ENCODE results near the gene CHST4. TPM values are rescaled to one million over a fixed set of nuclear protein-coding genes. Genes with fewer than 3 reads are reported as not detected.
"Not testable (repeated sequence)": the region's sequence is repeated elsewhere in the genome, so short reads cannot be mapped to it uniquely, and the experiment has no call there.

The CHST4 gene
- polyA plus RNA-seq, 4 donors = 0.17 to 0.48 (median 0.28) TPM

GRCh38 chr16:71520550-71520949, 5.7 kb upstream of the CHST4 start:
- DNase-seq (ENCODE audit: low read depth in 4 of 4, low spot score in 3 of 4) = no peak

GRCh38 chr16:71524566-71525553, 1.4 kb upstream of the CHST4 start:
- no peak for DNase-seq (ENCODE audit: low read depth in 4 of 4, low spot score in 3 of 4)

DNA sequence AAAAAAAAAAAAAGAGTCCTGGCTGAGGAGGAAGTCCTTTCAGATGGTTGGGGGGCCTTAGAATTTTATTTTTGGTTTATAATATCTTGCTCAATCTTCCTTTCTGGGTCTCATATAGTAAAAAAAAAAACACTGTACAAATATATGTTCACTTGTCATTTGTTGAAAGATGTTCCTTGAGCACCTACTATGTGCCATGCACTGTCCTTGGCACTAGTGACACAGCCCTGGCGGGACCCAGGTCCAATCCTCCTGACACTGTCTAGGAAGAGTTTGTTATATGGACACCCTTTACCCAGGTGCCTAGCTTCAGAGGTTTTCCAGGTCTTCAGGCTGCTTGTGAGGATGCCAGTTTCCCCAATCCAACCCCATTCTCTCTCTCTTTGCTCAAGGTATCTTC, 2.0 kb downstream of the CHST4 start:
- DNase-seq (ENCODE audit: low read depth in 4 of 4, low spot score in 3 of 4) = no peak

- no peak for DNase-seq (ENCODE audit: low read depth in 4 of 4, low spot score in 3 of 4)
Observed at GRCh38 chr16:71528863-71529262, 2.6 kb downstream of the CHST4 start.

DNA sequence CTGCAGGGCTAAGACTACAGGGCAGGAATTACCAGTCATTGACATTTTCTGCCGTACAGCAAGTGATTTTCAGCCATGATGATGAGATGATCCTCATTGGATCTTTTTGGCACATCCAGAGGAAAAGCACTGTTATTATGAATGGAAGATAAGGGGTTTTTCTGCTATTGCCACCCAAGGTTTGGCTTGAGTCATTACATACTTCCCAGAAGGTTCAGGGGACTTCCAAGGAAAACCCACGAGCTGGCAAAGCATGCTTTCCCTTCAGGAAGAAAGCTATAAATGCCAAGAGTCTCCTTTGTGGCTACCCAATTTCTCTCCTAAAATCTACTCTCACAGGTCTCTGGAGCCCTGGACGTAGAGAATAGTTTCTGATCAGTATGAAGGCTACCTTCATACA, 6.1 kb downstream of the CHST4 start:
- DNase-seq (ENCODE audit: low read depth in 4 of 4, low spot score in 3 of 4) = no peak

GRCh38 chr16:71536752-71537499, 10.7 kb downstream of the CHST4 start:
- DNase-seq (ENCODE audit: low read depth in 4 of 4, low spot score in 3 of 4) = no peak

GRCh38 chr16:71537643-71538042, 11.4 kb downstream of the CHST4 start:
- peak in 2 of 4 donors; percentile 20 to 29 for DNase-seq (ENCODE audit: low read depth in 4 of 4, low spot score in 3 of 4)

DNA sequence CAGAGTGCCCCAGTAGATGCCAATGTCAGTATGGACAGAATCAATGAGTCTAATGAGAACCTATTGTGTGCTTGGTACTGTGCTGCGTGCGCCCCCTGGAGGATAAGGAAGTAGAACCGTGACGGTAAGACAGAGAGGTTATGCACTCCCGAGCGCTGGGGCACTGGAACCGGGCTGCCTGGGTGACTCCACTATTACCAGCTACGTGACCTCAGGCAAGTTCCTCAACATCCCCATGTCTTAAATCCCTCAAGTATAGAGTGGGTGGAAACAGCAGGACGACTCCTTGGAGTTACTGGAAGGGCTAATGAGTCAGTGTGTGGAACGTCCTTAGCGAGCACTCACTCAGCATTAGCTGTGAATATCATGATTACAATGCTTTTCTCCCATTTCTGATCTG, 16.2 kb downstream of the CHST4 start:
- no peak for DNase-seq (ENCODE audit: low read depth in 4 of 4, low spot score in 3 of 4)

DNA sequence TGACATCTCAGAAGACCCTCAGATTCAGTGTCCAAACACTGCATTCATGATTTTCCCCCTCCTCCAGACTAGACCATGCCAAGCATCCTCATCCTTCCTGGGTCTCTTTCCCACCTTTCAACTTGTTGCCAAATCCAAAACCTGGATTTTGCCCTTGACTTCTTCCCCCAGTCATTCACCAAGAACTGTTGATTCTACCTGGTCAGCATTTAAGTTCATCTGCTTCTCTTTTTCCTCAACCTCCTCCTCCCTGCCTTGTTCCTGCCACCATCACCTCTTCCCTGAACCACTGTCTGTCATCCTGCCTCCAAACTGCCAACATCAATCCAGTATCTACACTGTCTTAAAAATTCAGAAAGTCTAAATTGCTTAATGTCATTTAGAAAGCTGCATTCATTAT, 20.9 kb downstream of the CHST4 start:
- no peak for DNase-seq (ENCODE audit: low read depth in 4 of 4, low spot score in 3 of 4)

DNA sequence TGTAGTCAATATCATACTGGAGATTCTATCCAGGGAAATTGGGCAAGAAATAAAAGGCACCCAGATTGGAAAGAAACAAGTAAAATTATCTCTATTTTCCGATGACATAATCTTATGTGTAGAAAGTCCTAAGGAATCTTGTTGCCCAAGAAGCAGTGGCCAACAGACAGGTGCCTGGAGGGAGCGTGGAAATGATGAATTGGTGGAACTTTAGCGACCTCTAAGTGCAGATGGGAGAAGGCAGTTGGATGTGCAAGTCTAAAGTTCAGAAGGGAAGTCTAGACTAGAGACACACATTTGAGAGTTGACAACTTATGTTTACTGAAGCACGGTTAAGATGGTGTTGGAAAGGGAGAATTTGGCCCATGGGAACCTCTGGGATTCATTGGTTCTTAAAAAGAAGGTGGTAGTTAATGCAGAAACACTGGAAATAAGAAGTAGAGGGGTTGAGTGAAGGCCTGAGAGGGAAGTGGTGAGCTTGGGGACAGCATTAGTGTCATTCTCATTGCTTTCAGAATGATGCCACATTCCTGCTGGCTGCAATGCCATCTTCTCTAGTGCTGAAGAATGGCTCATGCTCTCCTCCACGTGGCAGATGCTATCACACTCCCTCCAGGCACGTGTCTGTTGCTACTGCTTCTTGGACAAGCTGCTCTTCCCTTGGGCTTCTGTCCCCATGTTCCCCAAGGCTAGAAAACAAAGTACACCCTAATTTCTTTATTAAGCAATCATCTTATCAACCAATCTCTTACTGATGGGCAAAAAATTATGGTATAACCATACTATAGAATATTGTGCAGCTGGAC, 26.7 kb downstream of the CHST4 start:
- no peak for DNase-seq (ENCODE audit: low read depth in 4 of 4, low spot score in 3 of 4)

- DNase-seq (ENCODE audit: low read depth in 4 of 4, low spot score in 3 of 4) = no peak
Observed at GRCh38 chr16:71555230-71555891, 29.1 kb downstream of the CHST4 start.

DNA sequence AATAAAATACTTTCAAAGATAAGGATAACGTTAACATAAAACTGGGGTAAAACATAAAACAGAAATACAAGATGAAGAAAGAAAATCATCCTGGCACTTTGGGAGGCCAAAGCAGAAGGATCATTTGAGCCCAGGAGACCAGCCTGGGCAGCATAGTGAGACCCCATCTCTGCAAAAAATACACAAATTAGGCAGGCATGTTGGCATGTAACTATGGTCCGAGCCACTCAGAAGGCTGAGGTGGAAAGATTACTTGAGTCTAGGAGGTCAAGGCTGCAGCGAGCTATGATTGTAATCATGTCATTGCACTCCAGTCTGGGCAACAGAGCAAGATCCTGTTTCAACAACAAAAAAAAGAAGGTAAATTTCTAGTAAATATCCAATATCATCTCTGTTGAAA, 31.1 kb downstream of the CHST4 start:
- no peak for DNase-seq (ENCODE audit: low read depth in 4 of 4, low spot score in 3 of 4)

GRCh38 chr16:71557954-71558582, 31.8 kb downstream of the CHST4 start:
- no peak for DNase-seq (ENCODE audit: low read depth in 4 of 4, low spot score in 3 of 4)

DNA sequence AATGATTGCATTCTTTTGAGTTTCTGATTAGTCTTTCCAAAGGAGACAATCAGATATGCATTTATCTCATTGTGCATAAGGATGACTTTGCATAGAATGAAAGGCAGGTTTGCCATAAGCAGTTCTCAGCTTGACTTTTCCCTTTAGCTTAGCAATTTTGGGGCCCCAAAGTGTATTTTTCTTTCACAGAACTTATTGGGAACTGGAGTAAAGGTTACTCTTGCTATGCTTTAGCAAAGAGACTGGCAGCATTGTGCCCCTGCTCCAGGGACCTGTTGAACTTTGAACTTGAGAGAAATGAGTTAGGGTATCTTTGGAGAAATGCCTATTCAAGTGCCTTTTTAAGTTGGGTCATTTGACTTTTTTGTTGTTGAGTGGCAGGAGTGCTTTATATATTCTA, 33.6 kb downstream of the CHST4 start:
- no peak for DNase-seq (ENCODE audit: low read depth in 4 of 4, low spot score in 3 of 4)

GRCh38 chr16:71561886-71562285, 35.7 kb downstream of the CHST4 start:
- not testable (repeated sequence) for DNase-seq (ENCODE audit: low read depth in 4 of 4, low spot score in 3 of 4)

DNA sequence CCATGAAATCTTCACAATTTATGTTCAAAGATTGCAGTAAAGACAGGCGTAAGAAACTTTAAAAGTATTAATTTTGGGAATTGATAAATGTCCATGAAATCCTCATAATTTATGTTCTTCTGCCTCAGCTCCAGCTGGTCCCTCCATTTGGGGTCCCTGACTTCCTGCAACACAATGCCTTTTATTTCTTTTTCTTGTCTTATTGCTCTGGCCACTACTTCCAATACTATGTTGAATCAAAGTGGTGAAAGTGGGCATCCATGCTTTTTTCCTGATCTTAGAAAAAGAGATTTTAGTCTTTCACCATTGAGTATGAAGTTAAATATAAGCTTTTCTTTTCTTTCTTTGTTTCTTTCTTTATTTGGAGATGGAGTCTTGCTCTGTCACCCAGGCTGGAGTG, 36.3 kb downstream of the CHST4 start:
- DNase-seq (ENCODE audit: low read depth in 4 of 4, low spot score in 3 of 4) = no peak

- DNase-seq (ENCODE audit: low read depth in 4 of 4, low spot score in 3 of 4) = peak in 3 of 4 donors; percentile 8 to 95 (median 90)
Observed at GRCh38 chr16:71564335-71564967, 38.2 kb downstream of the CHST4 start.

DNA sequence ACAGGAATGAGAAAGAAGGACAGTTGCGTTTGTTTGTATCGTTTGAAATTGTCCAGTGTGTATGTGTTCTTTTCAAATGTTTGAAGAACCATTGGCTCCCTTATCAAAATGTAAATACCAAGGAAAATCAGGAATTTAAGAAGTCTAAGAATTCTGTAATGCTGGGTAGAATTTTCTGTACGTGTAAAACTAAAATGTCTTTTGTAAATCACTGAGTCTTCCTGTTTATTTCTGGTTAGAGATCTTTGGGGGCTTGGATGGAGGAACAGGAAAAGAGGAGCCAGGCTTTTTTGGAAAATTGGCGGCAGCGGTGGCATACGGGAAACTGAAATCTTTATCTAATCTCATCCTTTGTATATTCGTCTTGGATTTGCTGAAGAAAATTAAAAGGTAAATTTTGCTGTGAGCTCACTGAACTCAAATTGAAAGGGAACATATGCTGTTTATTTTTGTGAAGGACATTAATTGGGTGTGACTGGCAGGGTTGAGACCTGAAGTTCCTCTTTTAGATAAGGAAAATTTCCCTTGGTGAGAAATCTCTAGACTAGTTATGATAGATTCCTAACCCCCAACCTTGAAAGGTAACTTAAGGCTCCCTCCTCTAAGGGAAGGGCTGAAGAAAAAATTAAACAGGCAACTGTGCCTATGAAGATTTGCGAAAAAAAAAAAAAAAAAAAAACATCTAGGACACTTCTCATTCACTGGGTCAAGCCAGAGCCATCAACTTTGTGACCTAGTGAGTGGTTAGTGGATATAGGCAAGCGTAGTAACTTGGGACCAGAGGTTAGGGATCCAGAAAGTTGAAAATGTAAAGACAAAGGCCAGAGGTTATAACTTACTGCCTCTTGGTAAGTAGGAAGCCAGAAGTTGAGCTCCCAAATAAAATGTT, 39.8 kb downstream of the CHST4 start:
- no peak for DNase-seq (ENCODE audit: low read depth in 4 of 4, low spot score in 3 of 4)

Data from right renal pelvis (tissue), 4 donors.